GM06990 (cell line): ENCODE data around the gene C12orf54.
A peak's percentile ranks its signal among the peaks of the same experiment; 100 is the strongest.

Source experiments
- DNase-seq: peaks from one replicate; pipeline ENCODE4 v3.0.0-alpha.2; 2011; ENCODE audit not compliant: insufficient read length; ENCODE audit errors: extremely low read depth
- H3K27me3 ChIP-seq: replicated peaks from 2 replicates; pipeline ENCODE4 v1.6.0; 2011; ENCODE audit warnings: low read length; ENCODE audit not compliant: control insufficient read depth, insufficient read depth
- H3K36me3 ChIP-seq: 2 replicates; pipeline ENCODE4 v1.5.1; 2011; ENCODE audit warnings: low read length; ENCODE audit not compliant: control insufficient read depth, insufficient read depth
- H3K4me3 ChIP-seq: replicated peaks from 2 replicates; pipeline ENCODE4 v1.5.1; 2011; ENCODE audit warnings: low read depth, mild to moderate bottlenecking, control low read depth, low read length
- CTCF ChIP-seq: IDR thresholded peaks from 2 replicates; pipeline ENCODE4 v1.5.1; 2011; ENCODE audit warnings: low read length, control low read depth, mild to moderate bottlenecking, inconsistent platforms; ENCODE audit not compliant: insufficient read depth, poor library complexity, severe bottlenecking

The C12orf54 gene

GRCh38 chr12:48542300-48542928, 60.1 kb downstream of the C12orf54 start:
- no peaks in the 10 kb centered on the region for H3K27me3 ChIP-seq
- peak; percentile 90 for TF ChIP-seq CTCF
- H3K4me3 ChIP-seq: no peak overlapping the region
- H3K36me3 ChIP-seq: no peaks in the 10 kb centered on the region
- DNase-seq: no peak

- Histone ChIP-seq H3K27me3 (no peaks in the 10 kb centered on the region), H3K4me3 (no peak overlapping the region), H3K36me3 (no peaks in the 10 kb centered on the region)
- TF ChIP-seq CTCF: no peak
- no peak for DNase-seq
Measured at GRCh38 chr12:48545833-48546469, 63.7 kb downstream of the C12orf54 start.
